Stimulated activated CD8-positive, alpha-beta memory T cell treated with anti-CD3 and anti-CD28 coated beads, Interleukin-7, amount 100 ng/mL, for 1 hour (primary cell): ENCODE measurements around the gene TGFBR3.

Experiments used
- DNase-seq, 2 donors: peaks; one replicate each; pipeline ENCODE4 v3.0.0-alpha.2; 2020; ENCODE audit warnings: low read depth in 2 of 2

Gene TGFBR3

DNA sequence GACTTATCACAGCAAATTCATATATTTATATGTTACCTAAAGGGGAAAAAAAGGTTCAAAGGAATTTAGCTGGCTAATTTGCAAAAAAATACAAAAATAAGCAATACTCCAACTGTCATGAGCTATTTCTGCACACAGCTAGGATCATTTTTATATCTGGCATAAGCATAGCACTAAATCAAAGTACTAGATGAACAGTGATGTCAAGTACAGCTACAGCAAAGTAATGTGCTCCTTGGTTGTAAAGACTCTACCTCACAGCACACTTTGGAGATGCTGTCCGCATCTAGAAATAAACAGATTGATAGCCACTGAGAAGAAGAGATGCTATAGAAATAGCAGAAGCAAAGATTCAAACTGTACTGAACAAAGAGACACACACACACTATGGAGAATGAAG, 125.4 kb downstream of the TGFBR3 start:
- no peak for DNase-seq

DNA sequence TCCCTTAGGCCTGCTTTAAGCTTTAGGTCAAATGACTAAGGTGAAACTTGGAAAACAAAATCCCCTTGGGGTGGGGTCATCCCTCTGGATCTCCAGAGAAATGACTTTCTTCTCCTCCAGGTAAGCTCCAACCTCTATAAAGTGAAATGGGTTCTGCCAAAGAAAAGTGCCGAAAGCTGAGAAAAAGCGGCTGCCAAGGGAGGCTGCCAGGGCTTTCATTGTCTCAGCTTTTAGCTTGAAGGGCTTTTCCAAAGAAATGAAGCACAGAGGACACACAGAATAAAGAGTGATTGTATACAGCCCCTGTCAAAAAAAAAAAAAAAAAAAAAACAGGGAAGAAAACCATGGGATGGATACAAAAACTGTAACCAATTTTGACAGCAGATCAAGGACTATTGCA, 126.9 kb downstream of the TGFBR3 start:
- DNase-seq, result no peak

DNA sequence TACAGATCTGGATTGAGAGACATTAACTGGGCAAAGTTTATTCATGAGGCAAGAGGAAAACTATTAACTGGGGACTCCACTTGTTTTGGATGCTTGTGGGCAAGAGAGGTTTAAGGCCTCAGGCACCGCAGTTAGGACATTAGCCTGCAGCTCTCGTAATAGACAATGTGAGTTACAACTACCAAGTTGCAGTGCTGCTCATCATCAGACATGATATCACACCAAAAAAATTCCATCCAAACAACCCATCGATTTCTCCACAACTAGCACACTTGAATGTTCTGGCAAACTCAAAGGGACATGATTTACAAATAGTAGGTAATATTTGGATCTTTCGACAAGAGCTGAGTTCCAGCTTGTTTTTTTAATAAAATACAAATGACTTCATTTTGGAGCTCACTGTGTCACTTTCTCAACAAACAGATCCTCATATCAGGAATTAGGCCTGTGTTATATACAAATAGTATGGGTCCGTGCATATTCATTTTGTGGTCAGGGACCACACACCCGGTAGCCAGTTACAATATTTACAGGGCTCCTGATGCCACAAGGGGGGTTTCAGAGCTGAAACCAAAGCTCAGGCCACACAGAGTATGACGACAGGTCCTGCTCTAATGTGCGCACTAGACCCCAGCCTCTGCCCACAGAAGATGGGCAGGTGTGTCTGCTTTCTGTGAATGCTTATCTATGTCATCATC, 128.0 kb downstream of the TGFBR3 start:
- DNase-seq, result no peak

DNA sequence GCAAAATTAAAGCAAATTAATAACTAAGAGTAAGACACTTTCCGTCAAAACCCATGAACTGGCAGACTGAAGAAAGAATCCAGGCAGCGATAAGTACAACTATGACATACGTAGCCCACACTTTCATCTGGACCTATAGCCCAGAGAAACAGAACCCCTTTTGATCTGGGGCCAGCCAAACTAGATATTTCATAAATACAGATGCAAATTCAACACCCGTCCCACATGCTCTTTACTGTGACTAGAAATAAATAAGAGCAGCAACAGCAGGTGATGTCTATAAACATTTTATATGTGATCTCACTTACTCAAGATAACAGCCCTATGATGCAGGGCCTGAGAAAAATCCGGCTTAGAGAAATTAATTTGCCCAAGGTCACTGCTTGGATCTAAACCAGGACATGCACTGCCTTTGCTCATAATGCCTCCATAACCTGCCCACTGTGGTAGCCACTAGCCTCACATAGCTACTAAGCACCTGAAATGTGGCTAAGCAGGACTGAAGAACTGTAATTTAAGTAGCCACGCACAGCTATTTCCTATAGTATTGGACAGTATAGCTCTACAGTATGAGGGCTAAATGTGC, 130.2 kb downstream of the TGFBR3 start:
- no peak for DNase-seq

DNA sequence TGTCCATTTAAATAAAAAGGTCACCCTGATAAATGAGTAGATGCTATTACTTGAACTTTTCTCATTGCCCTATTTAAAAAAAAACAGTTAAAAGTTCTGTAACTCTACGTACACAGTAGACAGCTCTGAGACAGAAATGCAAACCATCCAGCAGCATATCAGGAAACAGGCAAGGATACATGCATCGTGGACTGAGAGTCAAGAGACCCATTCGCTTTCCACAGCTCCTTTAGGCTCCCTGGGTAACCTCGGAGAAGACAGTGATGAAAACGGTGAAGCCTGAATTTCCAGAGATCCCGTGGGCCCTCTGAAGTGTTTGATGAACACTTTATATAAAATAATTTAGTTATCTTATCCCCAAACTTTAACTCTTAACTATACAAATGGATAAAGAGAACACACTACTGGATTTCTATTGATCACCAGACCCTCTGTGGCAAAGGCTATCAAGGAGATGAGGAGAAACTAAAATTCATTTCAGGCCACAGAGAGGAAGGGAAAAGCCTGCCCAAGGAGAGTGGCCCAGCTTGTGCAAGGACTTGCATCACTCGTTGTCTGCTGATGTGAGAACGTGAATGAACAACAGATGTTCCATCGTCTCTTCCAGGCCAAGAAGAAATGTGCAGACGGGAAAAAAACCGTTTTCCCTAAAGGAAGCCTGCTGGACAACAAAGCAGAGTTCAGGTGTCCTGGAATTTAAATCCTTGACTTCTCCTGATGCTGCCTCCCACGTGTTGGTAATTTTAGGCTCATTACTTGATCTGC, 131.0 kb downstream of the TGFBR3 start:
- DNase-seq, result no peak

DNA sequence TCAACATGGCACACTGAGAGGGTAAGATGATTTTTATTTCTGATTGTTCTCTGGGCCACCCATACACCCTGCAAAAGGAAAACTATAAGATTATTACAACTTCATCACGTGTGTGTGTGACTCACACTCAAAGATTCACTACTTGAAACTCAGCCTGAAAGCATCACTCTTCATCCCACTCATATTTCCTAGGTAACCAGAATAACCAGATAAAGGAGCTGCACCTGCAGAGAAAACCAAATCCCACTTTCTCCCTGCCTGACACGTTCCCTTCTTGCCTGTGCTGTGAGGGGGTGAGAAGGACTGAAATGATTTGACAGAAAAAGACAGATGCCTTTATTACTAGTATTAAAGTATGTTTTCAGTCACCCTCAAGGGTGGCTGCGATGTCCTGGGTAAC, 131.6 kb downstream of the TGFBR3 start:
- no peak for DNase-seq

DNA sequence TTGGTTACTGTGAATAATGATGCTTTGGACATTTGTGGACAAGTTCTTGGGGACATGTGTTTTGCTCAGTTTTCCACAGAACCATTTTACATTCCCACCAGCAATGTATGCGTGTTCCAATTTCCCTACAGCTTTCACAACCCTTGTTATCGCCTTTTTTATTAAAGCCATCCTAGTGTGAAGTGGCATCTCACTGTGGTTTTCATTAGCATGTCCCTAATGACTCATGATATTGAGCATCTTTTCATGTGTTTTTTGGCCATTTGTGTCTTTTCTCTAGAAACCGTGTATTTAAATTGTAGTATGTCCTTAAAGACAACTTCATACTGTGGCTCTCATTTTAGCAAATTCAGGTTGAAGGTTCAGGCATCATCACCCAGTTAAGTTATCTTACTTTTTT, 132.1 kb downstream of the TGFBR3 start:
- DNase-seq, result no peak

DNA sequence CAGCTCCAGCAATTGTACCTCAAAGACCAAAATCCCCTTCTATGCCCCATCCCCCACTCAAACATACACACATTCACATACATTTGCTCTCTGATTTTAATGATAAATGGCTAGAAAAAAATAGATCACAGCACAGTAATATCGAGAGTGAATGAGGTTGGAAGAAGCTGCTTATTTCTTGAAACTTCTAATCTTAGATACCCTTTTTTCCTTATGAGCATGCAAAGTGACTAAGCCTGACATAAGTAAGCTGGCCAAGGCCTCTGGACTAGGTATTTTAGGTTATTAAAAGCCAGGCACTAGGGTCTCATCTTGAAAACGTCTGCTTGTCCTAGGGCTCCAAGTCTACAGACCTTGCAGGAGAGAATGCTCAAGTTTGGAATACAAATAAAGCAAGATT, 133.6 kb downstream of the TGFBR3 start:
- DNase-seq, result no peak

DNA sequence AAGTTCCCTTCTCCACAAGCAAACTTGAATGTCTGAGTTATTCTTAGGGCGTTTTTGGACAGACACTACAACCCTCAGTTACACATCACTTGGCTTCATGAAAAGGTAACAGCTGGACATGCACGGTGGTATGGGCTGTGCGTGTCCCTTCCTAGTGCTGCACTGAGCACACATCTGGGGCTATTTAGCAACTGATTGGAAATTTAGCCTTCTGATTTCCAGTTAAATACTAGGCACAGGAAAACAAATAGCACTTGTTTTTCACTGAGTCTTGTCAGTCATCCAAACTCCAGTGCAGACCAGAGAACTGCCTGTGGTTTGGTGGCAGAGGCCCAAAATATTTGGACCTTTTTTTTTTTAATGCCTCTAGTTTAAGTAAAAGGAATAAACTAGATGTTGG, 134.7 kb downstream of the TGFBR3 start:
- no peak for DNase-seq

DNA sequence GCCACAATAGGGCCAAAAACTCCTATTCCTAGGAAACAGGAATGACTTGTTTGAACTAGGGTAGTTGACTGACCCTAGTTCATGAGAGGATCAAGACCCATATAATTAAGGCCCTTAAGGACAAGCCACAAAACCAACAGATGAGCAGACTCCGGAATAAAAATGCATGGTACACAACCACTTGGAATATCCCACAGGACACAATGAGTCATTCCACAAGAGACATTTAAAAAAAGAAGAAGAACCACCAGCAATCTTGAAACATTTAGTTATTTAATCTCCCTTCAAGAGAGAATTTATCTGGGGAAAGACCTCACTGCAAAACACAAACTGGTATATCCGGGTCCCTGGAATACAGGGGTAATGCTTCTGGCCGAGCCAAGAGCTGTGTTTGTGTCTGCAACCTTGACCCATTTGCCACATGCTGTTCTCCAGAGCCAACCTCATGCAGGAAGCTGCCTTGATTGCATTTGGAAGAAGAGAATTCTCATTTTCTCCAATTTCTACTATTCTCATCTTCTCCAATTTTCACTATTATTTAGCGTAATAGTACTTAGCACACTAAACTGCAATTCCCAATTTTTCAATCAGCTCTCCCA, 135.5 kb downstream of the TGFBR3 start:
- no peak for DNase-seq

DNA sequence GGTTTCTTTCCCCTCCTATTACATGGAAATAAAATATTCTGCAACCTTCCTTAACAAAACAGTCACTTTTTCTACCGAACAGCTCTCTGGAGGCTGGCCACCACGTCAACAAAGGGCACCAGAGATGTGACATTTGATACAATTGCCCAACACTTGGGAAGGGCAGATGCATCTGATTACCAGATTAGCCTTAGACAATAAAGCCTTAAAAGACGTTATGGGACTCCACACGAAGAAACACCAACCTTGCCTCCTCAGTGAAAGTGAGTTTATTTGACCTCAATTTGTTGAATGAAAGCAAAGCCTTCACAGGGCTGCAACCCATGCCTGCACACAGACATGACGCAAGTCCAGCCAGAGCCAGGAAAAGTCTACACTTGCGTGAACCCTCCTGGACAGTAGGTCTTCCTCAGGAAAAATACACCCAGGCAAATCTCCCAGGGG, 136.1 kb downstream of the TGFBR3 start:
- DNase-seq, result no peak

DNA sequence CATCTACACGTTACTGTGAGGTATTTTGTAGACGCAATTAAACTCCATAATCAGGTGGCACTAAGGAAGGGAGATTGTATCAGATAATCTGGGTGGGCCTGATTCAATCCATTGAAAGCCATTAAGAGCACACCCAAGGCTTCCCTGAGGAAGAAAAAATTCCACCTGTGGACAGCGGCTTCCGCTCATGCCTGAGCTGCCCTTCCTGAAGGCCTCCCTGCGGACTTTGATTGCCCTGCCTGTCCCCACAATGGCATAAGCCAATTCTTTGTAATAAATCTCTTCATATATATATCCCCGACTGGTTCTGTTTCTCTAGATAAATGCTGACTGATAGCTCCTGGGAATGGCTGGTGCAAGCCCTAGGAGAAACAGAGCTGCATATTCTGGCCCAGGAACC, 138.3 kb downstream of the TGFBR3 start:
- no peak for DNase-seq

DNA sequence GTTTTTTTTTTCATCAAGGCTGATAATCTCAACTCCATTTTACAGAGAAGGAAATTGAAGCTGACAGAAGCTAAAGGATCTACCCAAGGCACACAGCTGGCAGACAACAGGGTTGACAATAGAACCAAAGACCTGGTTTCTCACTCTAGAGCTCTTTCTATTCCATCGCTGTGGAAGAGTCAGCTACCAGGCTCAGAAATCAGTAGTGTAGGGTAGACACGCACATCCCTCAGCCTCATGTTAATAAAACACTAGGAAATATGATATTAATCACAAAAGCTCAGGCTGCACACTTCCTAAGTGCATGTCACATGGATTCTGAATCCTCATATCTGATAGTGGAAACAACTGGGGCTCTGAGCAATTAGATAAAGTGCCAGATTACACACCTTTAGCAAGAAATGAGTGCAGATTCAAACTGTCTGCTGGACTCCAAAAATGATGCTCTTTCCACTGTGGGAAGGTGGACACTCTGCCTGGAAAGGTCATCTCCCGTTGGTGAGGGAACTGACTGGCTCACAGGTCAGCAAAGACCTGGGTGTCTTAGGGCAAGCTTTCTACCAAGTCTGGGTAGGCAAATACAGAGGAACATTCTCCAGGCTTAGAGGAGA, 139.1 kb downstream of the TGFBR3 start:
- DNase-seq, result no peak

DNA sequence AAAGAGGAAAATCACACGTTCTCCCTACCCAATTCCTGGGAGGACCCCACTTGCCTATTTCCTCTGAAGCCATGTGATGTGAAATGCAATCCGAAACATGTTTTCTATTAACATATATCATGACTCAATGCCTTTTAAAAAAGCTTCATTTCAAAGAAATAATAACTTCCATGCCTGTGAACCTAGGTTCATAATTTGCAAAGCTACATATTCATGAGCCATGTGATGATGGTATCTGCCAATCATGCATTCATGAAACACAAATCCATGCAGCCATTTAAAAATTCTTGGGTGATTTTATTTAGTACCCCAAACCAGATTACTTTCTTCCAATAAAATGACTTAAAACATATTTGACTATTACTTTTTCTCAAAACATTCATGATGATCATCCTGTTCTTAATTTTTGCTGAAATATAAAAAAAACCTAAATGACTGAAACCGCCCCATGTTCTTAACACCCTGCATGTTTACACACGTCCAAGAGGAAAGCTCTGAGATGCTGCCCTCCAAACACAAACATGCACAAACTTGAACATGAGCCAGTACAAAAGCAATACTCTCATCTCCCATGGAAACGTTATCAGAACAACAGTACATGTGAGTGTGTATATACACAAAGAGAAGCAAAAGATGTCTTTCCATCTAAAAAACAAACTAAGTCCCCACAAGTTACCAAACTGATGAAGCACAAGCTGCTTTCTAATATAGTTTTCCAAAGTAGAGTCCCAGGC, 140.1 kb downstream of the TGFBR3 start:
- DNase-seq, result no peak

DNA sequence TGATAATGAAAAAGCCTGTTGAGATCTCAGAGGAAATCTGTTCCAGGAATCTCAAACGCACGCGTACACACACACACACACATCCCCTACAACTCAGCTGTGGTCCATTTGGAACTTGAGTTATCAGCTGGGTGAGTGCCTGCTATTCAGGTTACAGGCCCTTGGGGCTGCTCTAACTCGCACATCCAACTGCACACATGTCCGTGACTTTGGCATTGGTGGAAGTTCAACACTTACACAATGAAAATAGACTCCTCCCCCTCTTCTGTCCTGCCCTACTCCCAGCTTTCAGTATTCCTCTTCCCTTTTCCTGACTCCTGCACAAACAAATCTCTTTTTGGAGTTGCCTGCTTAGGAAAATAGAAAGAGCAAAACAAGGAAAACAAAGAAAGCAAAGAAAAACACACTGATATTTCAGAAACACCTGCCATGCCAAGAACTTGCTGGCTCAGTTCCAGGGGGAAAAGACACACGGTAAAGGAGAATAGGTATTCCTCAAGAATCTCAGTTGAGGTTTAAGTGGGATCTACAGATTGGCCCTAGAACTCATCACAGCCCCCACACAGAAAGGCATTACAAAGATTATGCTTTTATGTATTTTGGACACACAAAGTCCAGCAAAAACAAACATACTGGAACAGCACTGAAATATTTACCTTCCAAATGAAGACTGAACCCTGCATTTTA, 140.9 kb downstream of the TGFBR3 start:
- no peak for DNase-seq

DNA sequence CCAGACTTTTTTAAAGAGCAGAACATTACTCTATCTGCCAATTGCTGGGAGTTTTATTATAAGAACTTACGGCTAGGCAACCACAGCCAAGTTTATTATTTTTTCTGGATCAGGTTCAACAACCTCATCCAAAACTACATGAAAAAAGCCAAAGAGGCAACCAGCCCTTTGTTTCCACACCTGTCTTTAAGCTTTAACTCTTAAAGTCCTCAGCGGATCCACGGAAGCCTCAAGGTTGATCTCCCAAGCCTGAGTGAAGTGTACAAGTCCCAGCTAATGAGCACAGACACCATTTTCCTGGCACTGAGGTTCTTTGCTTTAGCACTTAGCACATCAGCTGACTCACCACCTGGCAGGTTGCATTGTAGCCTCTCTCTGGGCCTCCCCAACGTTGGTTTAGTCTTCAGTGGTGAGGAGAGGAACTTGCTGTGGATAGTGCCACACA, 143.1 kb downstream of the TGFBR3 start:
- no peak for DNase-seq

DNA sequence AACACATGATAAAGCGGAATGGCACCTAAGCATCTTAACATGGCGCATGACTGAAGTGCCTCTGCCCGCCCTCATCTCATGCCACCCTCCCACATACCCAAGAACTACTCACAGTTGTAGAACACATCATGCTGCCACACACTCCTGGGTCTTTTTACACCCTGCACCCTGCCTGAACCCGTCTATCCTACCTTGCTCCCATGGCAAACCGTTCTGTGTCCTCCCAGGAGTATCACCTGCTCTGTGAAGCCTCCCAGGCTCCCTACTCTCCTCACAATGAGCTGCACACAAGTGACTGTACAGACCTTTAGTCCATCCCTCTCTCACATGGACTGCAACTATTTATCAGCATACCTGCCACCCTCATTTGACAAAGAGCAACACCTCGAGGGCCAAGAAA, 144.0 kb downstream of the TGFBR3 start:
- no peak for DNase-seq

DNA sequence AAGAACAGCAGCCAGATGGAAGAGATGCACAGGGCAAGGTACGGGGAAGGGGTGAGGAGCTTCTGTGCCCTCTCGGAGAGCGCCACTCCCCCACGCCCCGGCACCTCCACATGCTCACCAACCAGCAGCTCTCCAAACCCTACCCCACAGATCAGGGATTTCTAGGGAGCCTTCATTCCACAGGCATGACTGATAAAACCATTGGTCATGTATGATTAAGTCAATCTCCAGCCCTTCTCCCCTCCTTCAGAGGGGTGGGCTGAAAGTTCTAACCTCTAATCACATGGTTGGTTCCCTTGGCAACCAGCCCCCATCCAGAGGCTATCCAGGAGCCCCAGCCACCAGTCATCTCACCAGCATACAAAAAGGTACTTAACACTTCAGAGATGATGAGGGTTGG, 144.7 kb downstream of the TGFBR3 start:
- no peak for DNase-seq

DNA sequence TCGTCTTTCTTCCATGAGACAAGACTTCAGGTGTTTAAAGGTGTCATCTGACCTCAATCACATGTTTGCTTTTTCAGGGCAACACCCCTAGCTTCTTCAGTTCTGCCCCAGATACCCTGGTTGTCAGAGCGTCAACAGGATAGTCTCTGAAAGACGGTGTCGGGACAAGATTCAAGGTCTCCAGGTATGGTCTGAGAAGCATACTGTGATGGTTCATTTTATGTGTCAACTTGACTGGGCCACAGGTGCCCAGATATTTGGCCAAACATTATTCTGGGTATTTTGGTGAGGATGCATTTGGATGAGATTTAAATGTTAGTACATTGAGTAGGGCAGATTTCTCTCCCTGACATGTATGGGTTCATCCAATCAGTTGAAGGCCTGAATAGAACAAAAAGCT, 148.3 kb downstream of the TGFBR3 start:
- no peak for DNase-seq

DNA sequence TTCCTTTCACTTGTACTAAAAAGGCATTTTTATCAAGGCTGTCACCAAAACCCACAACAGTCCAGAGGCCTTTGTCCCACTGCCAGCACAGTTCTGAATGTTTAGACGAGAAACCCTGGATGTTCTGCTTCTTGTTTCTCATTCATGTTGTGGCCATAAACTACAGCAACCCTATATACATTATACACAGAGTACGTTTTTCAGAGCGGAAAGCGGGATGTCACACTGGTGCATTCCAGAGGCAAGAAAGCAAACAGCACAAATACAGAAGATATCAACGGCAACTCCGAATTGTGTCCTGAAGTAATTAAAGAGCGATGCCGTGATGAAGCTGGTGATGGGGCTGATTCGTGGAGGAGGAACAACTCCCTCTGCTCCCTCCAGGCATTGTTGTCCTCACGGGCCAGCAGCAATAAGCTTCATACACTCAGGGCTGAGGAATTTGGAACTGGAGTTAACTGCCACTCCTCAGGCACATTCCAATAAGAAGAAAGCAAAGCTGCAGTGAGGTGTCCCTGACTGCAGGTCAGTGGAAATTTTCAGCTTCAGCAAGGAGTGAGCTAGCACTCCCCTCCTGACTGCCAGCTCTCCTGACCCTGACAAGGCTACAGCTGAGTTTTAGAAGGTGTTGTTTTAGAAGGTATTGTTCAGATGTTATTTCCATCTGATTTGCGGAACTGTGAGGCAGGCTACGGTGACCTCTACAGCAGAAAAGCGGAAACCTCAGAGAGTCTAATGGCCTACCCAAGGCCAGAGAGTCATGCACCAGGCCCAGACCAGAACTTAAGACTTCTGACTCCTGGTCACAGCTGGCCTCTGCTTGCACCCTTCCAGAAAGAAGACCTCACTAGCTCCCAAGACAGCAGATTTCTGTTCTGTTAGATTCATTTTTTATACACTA, 149.0 kb downstream of the TGFBR3 start:
- DNase-seq, result no peak
